ENCODE results near the gene ZNF746.
A peak's percentile ranks its signal among the peaks of the same experiment; 100 is the strongest.

The ZNF746 gene

DNA sequence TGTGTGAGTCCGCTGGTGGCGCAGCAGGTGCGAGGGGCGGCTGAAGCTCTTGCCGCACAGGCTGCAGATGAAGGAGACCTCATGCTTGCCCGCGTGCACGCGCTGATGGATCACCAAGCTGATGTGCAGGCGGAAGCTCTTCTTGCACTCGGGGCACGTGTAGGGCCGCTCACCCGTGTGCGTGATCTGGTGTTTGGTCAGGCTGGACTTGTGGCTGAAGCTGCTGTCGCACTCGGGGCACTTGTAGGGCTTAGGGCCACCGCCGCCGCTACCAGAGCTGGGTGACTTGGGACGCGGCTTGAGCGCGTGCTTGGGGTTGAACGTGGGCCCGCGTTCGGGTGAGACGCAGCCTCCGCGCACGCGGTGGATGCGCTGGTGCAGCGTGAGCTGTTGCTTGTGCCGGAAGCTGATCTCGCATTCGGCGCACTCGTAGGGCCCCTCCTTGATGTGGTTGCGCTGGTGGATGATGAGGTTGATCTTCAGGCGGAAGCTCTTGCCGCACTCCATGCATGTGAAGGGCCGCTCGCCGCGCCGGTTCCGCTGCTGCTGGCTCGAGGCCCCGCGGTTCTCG is 65.4 kb downstream of the ZNF746 start:
- peaks cover 18% of the 10 kb centered on the region for H3K36me3 Mint-ChIP-seq
- H3K9me3 Mint-ChIP-seq (ENCODE audit: low read depth): no peaks in the 10 kb centered on the region
- H3K27me3 Mint-ChIP-seq: no peaks in the 10 kb centered on the region
- H3K4me1 Mint-ChIP-seq (ENCODE audit: low read depth): no peaks in the 10 kb centered on the region
- H3K4me3 Mint-ChIP-seq: no peak overlapping the region
- no peak overlapping the region for H3K27ac Mint-ChIP-seq

DNA sequence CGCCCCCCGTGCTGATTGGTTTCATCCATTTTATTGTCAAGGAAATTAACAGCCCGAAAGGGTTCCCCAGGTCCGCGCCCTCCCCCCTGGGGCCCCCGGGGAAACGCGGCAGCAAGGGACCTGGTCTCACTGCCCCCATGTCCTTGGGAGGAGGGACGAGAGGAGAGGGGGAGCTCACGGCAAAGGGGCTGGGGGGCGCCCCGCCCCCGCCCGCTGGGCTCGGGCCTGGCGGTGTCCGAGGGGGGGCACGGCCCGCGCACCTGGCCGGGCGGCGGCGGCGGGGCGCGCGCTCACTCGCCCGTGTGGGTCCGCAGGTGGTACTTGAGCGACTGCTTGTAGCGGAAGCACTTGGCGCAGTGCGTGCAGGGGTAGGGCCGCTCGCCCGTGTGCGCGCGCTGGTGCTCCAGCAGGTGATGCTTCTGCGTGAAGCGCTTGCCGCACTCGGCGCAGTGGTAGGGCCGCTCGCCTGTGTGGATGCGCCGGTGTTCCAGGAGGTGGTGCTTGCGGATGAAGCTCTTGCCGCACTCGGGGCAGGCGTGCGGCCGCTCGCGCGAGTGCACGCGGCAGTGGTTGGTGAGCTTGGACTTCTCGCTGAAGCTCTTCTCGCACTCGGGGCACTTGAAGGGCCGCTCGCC is 66.0 kb downstream of the ZNF746 start:
- H3K36me3 Mint-ChIP-seq: peaks cover 17% of the 10 kb centered on the region
- no peaks in the 10 kb centered on the region for H3K27me3 Mint-ChIP-seq
- no peaks in the 10 kb centered on the region for H3K9me3 Mint-ChIP-seq (ENCODE audit: low read depth)
- no peak overlapping the region for H3K4me3 Mint-ChIP-seq
- no peak overlapping the region for H3K27ac Mint-ChIP-seq
- H3K4me1 Mint-ChIP-seq (ENCODE audit: low read depth): no peaks in the 10 kb centered on the region

DNA sequence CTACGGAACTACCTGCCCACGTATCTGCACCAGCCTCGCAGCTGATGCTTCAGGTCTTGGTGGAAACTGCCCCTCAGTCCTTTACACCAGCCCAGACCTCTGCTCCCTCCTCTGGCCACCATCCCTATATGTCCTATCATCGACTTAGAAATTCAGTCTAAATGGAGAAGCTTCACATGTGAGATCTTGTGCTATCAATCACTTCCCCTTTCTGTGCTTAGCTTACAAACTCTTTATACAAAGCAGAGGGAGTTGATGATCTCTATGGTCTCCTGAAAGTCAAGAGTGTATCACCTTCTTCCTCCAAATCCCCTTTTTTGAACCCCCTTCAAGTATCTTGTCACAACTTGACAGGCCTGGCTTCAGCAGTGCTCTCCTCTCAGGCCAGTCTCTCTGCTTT is 67.4 kb downstream of the ZNF746 start:
- Mint-ChIP-seq H3K36me3 (peaks cover 17% of the 10 kb centered on the region), H3K27me3 (no peaks in the 10 kb centered on the region), H3K4me1 (ENCODE audit: low read depth) (no peaks in the 10 kb centered on the region), H3K27ac (peak overlapping the region; percentile 29), H3K4me3 (no peak overlapping the region), H3K9me3 (ENCODE audit: low read depth) (no peaks in the 10 kb centered on the region)

DNA sequence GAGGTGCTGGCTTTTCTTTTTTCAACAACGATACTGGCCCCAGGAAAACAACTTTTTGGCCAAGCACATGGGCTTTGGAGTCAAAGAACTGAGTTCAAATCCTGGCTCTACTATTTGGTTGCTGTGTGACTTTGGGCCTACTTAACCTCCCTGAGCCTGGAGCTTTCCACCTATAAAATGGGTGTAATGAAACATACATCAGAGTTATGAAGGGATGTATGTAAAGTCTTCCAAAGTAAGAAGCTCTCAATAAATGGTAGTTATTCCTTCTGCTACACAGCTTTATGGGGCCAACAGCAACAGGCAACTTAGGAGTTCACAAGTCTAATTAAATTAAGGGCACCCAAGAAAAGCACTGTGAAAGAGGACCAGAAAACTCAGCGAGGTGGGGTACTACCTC is 69.7 kb downstream of the ZNF746 start:
- Mint-ChIP-seq H3K4me1 (ENCODE audit: low read depth) (peaks cover 3% of the 10 kb centered on the region), H3K36me3 (peaks cover 5% of the 10 kb centered on the region), H3K27me3 (no peaks in the 10 kb centered on the region), H3K9me3 (ENCODE audit: low read depth) (no peaks in the 10 kb centered on the region), H3K27ac (no peak overlapping the region), H3K4me3 (no peak overlapping the region)

DNA sequence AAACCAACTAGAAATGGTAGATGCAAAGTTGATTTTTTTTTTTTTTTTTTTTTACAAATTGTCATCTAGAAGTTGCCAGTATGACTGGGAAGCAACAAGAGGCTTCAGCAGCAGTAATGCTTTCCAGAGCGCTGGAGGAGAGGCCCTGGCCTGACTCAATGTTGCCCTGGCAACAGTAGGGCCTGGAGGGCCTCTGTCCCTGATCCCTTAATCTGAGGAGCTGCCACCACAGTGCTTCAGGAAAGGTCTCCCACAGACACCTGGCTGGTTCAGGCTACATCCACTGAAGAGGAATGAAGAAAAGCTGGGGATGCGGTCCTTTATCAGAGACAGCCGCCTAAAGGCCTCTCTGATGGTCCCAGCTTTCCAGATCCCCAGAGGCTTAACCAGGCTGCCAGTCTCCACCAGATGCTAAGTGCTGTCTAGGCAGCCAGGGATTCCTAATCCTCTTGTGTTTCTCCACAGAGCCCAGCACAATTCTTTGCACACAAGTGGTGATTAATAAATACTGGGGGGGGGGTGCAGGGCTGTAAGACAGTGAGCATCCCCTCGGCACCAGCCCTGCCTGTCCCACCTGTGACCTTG is 70.4 kb downstream of the ZNF746 start:
- H3K4me1 Mint-ChIP-seq (ENCODE audit: low read depth): peaks cover 3% of the 10 kb centered on the region
- H3K27me3 Mint-ChIP-seq: no peaks in the 10 kb centered on the region
- H3K36me3 Mint-ChIP-seq: peaks cover 3% of the 10 kb centered on the region
- no peaks in the 10 kb centered on the region for H3K9me3 Mint-ChIP-seq (ENCODE audit: low read depth)
- H3K27ac Mint-ChIP-seq: no peak overlapping the region
- H3K4me3 Mint-ChIP-seq: no peak overlapping the region

DNA sequence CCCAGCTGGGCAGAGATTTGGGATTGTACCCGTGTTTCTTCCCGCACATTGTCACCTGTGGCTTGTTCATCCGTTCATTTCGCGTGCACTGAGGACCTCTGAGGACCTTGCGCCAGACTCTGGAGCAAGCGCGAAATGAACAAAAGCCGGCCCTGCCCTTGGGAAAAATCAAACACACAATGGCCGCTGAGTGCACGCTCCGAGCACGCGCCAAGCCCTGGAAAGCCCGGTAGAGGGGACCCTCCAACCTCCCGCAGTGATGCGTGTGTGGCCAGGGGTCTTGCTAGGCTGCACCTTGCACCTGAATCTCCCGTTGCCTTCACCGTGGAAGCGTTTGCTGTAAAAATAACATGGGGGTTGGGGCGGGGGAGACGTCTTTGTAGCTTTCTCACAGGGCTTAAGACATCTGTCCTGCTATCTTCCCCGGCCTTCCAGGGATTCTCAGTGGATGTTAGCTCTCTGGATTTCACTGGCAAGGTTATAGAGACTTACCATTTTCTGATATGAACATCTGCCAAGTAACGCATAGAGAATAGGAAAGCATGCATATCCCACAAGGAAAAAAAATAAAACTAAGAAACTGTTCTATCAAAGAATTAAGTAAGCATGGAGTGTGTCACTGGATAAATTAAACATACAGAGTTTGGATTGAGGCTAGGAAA is 74.0 kb downstream of the ZNF746 start:
- H3K36me3 Mint-ChIP-seq: no peaks in the 10 kb centered on the region
- H3K9me3 Mint-ChIP-seq (ENCODE audit: low read depth): no peaks in the 10 kb centered on the region
- H3K4me3 Mint-ChIP-seq: peak overlapping the region; percentile 69
- H3K27ac Mint-ChIP-seq: peak overlapping the region; percentile 58
- H3K27me3 Mint-ChIP-seq: no peaks in the 10 kb centered on the region
- H3K4me1 Mint-ChIP-seq (ENCODE audit: low read depth): peaks cover 3% of the 10 kb centered on the region

DNA sequence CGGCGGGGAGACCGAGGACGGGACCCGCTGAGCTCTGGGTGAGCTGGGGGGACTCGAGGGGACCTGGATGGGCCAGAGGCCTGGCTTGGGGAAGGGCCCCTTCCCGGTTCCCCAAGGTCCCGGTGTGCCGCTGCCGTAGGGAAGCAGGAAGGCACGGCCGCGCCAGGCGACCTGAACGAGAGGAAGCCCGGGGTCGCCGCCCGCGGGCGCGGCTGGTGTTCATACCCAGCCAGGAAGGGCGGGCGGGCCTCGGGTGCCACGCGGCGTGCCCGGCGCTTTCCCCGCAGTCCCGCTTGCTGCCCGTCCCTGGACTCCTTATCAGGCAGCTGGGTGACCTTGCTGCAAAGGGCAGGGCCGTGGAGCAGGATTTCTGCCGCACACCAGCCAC is 74.7 kb downstream of the ZNF746 start:
- H3K27ac Mint-ChIP-seq: peak overlapping the region; percentile 58
- peak overlapping the region; percentile 69 for H3K4me3 Mint-ChIP-seq
- H3K9me3 Mint-ChIP-seq (ENCODE audit: low read depth): no peaks in the 10 kb centered on the region
- peaks cover 3% of the 10 kb centered on the region for H3K4me1 Mint-ChIP-seq (ENCODE audit: low read depth)
- H3K27me3 Mint-ChIP-seq: no peaks in the 10 kb centered on the region
- H3K36me3 Mint-ChIP-seq: no peaks in the 10 kb centered on the region

Data from activated naive CD8-positive, alpha-beta T cell (primary cell).